HG03432 (cell line): ENCODE data around the gene TMEM184C.

Experiments
- ATAC-seq: cut with Tn5 transposase; IDR thresholded peaks from one replicate; pipeline ENCODE4 v1.9.1; 2021; ENCODE audit warnings: mild to moderate bottlenecking, moderate library complexity; ENCODE audit not compliant: unreplicated experiment

TMEM184C gene

DNA sequence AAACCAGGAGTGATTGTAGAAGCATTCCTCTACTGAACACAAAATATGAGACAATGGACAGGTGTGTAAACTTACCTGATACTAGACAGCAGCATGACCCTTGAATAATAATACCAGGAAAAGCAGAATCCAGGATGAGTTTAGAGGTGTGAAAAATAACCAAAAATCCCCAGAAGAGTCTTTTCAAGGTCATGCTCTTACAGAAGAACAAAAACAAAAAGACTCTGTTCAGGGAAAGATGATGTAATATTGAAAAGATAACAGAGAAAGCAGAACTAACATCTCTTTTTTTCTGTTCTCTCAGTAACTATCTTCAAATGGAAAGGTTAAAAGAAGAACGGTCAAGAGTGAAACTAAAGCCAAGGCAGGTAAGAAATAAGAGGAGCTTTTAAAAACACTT, 100.7 kb downstream of the TMEM184C start:
- ATAC-seq: peak; percentile 92
